GM12891 (cell line): ENCODE results near the gene TMEM239.

Source experiments
- POLR2A ChIP-seq: IDR thresholded peaks from 2 replicates; pipeline ENCODE4 v1.6.1; 2011; ENCODE audit warnings: low read depth, low read length, control low read depth
- POLR2AphosphoS5 ChIP-seq: IDR thresholded peaks from 2 replicates; pipeline ENCODE4 v1.6.1; 2011; ENCODE audit warnings: low read depth, low read length, control low read depth
- TAF1 ChIP-seq: IDR thresholded peaks from 2 replicates; pipeline ENCODE4 v1.6.1; 2011; ENCODE audit warnings: low read depth, low read length, control low read depth

GRCh38 chr20:2798095-2798805 is 17.9 kb upstream of the TMEM239 start:
- TF ChIP-seq POLR2AphosphoS5 (no peak), POLR2A (no peak), TAF1 (no peak)
